ENCODE results near the gene TKFC.
A peak's percentile ranks its signal among the peaks of the same experiment; 100 is the strongest.
"Not testable (repeated sequence)": the region's sequence is repeated elsewhere in the genome, so short reads cannot be mapped to it uniquely, and the experiment has no call there.

The TKFC gene

GRCh38 chr11:61369372-61370348 lies 36.6 kb downstream of the TKFC start:
- peak; percentile 91 for DNase-seq

GRCh38 chr11:61370349-61371005 lies 37.4 kb downstream of the TKFC start:
- DNase-seq: no peak

GRCh38 chr11:61372659-61373420 lies 39.8 kb downstream of the TKFC start:
- no peak for DNase-seq

- DNase-seq: no peak
Measured at GRCh38 chr11:61375761-61376108, 42.7 kb downstream of the TKFC start.

- peak; percentile 46 for DNase-seq
Measured at GRCh38 chr11:61377461-61378160, 44.6 kb downstream of the TKFC start.

- peak; percentile 93 for DNase-seq
Measured at GRCh38 chr11:61378713-61379313, 45.8 kb downstream of the TKFC start.

- DNase-seq: no peak
Measured at GRCh38 chr11:61380884-61381283, 47.9 kb downstream of the TKFC start.

GRCh38 chr11:61383859-61384258 lies 50.8 kb downstream of the TKFC start:
- not testable (repeated sequence) for DNase-seq

GRCh38 chr11:61384271-61385242 lies 51.5 kb downstream of the TKFC start:
- peak; percentile 50 for DNase-seq

- DNase-seq: no peak
Measured at GRCh38 chr11:61390161-61390560, 57.1 kb downstream of the TKFC start.

- DNase-seq: no peak
Measured at GRCh38 chr11:61392981-61393595, 60.1 kb downstream of the TKFC start.
